MV-4-11 (cell line): ENCODE data around the gene LANCL2.
"Not testable (repeated sequence)": the region's sequence is repeated elsewhere in the genome, so short reads cannot be mapped to it uniquely, and the experiment has no call there.

ENCODE experiments used
- DNase-seq: peaks from one replicate; lab custom pipeline; 2025; lab: John Stamatoyannopoulos, UW

LANCL2 gene, protein sequence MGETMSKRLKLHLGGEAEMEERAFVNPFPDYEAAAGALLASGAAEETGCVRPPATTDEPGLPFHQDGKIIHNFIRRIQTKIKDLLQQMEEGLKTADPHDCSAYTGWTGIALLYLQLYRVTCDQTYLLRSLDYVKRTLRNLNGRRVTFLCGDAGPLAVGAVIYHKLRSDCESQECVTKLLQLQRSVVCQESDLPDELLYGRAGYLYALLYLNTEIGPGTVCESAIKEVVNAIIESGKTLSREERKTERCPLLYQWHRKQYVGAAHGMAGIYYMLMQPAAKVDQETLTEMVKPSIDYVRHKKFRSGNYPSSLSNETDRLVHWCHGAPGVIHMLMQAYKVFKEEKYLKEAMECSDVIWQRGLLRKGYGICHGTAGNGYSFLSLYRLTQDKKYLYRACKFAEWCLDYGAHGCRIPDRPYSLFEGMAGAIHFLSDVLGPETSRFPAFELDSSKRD

GRCh38 chr7:55365205-55365674 lies at the start of gene LANCL2:
Gene LANCL2, plus strand, starts transcription at chr7:55365337. Its CDS starts 689 bp downstream, at chr7:55366026.
- no peak for DNase-seq

GRCh38 chr7:55325371-55325792 lies 39.8 kb upstream of the LANCL2 start:
- DNase-seq: no peak

DNA sequence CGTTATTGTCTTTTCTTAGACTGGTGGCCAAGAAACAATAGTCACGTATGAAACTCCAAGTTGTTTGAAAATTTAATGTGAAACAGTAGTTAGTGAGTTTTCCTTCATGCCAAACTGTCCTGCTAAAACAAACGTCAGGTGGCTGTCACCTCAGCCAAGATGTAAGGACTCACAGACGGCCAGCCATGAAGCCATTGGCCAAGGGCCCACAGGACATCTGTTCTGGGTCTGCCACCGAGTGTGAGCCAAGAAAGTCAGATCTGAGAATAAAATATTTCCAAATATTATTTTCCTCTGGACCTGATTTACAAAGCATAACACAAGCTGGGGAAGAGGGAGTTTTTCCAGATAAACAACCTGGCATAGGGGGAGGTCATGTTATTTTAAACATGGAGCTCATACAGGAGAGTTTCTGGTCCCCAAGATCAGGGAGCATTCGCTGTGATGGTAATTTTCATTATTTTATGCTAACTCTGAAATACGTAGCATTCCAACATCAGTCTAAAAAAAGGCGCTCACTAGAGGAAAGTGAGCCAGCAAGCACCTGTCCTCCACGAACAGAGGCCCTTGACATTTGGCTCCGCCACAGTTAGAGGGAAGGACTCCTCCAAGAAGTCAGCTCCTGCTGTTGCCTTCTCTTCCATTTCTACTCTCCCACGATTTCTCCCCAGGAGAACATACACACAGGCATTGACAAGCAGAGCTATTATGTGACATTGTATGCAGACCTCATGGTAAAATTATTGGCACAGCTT lies 38.9 kb upstream of the LANCL2 start:
- no peak for DNase-seq

GRCh38 chr7:55326945-55327626 lies 38.1 kb upstream of the LANCL2 start:
- DNase-seq: no peak

- DNase-seq: no peak
Observed at GRCh38 chr7:55335151-55335550, 30.0 kb upstream of the LANCL2 start.

DNA sequence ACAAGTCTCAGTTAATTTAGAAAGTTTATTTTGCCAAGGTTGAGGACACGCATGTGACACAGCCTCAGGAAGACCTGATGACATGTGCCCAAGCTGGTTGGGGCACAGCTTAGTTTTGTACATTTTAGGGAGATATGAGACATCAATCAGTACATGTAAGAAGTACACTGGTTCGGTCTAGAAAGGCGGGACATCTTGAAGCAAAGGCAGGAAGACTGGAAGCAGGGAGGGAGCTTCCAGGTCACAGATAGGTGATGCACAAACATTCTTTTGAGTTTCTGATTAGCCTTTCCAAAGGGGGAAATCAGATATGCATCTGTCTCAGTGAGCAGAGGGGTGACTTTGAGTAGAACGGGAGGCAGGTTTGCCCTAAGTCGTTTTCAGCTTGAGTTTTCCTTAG lies 29.4 kb upstream of the LANCL2 start:
- DNase-seq: no peak

- DNase-seq: no peak
Observed at GRCh38 chr7:55336540-55336939, 28.6 kb upstream of the LANCL2 start.

DNA sequence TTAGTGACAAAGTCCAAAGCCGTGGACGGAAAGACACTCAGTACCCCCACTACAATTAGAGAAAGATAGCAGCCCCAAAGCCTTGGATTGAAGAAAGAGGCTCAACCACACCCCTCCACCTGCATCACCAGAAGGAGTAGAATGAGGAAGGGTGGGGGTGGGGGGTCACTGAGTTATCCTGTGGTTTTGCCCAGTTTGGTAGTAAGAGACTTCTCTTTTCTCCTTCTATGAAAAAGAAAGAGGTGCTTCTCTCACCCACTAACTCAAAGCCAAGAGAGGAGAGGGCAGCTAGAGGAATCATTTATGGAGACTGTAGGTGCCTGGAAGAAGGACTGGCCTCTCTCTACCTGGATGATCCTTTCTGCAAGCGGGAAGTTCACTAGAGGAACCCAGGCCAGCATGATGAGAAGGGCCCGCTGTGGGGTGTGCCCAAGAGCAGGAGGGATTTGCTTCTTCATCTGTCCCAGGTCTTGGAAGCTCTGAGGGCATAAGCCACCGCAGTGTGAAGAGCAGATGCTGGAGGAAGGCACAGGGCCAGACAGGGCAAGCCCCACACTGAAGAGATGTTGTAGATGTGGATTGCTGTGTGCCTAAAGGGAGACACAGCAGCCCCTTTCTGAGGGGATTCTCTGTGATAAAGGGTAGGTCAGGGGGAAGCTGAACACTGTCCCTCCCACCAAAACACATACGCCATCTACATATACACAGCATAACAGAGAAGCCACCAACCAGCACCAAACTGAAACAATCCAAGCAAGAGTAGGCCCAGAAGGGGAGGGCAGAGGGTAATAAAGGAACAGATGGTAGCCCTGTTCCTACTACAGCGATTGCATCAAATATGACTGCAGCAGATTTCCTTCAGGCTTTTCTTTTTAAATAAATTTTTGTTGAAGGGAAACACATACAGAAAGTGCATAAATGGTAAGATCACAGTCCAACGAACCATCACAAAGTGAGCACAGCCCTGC lies 25.8 kb upstream of the LANCL2 start:
- no peak for DNase-seq

DNA sequence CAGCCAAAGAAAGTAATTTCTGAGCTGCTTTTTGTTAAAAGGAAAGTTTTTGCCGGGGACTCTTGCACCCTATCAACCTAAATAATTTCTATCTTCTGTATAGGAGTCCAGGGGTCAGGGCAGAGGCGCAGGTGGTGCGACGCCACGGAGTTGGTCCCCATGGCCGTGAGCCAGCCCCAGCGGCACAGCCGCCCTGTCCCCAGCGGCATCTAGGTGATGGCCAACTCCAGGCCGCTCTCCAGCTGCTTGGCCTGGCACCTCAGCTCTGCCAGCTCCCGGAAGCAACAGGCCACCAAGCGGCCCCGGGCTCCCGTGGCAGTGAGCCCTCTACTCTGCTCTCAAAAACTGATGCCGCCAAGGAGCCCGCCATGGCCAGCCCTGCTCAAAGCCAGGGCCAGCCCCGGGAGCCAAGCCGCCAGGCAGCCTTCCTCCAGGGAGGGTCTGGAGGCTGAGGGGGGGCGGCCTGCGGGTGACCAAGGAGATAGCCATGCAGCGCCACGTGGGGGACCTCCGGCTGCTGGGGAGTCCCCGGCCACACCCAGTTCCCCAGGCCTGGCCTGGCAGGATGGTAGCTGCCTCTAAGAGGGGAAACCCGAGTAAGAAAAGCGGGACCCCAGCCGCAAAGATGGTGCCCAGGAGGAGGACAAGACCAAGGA lies 22.8 kb upstream of the LANCL2 start:
- DNase-seq: no peak

- no peak for DNase-seq
Observed at GRCh38 chr7:55343002-55343781, 21.9 kb upstream of the LANCL2 start.

DNA sequence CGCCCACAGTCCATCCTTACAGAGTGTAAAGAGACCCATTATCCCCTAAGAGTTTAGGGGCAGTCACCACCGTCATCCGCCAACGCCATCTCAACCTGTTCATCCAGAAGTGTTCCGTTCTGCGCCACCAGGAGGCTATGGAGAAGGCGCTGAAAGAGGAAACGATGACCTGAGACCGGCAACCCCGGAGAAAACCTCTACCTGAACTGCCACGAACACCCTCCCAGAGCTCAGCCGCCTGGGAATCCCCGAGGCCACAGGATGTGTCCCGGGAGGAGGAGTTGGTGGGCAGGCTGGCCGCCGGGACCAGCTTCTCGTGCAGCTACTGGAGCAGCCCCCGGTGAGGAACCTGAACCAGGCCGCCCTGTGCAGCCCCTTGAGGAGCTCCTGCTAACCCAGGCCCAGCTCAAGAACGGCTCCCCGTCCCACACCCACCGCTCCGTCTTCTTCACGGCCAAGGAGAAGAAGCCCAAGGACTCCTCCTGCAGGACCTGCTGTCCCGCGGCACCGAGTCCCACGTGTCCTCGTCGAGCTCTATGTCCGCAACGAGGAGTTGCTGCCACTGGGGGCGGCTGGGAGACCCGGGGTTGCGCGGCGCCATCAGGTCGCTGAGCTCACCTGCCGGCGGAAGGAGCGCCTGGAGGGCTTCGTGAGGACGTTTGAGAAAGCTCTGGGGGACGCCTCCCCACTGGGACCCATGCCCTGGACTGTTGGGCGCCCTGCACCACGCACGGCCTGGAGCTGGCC lies 21.1 kb upstream of the LANCL2 start:
- no peak for DNase-seq

GRCh38 chr7:55344840-55345239 lies 20.3 kb upstream of the LANCL2 start:
- no peak for DNase-seq

DNA sequence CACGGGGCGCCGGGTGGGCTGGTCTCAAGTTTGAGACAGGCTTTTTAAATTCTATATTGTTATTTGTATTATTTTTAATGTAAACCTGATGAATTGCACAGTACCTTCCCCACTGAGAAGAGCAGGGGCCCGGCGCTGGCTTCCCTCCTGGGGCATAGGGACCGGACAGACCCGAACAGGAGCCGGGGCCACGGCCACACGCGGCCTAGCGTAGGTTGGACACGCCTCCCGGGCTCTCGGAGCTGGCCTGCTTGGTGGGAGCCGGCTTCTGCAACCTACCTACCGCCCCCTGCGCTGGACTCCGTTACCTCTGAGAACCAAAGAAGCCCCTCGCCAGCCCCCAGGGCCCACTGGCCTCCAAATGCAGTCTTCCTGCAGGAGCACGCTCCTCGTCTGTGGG lies 19.8 kb upstream of the LANCL2 start:
- no peak for DNase-seq

- DNase-seq: no peak
Observed at GRCh38 chr7:55348502-55348901, 16.6 kb upstream of the LANCL2 start.

- no peak for DNase-seq
Observed at GRCh38 chr7:55349121-55349520, 16.0 kb upstream of the LANCL2 start.

DNA sequence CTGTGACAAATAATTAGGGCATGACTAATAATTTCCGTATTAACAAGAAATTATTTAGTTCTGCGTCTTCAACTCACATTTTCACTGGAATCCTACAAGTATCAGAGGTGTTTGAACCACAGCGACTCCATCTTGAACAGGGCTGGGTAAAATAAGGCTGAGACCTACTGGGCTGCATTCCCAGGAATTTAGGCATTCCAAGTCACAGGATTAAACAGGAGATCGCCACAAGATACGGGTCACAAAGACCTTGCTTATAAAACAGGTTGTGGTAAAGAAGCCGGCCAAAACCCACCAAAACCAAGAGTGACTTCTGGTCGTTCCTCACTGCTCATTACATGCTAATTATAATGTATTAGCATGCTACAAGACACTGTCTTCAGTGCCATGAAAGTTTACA lies 14.9 kb upstream of the LANCL2 start:
- DNase-seq: no peak

DNA sequence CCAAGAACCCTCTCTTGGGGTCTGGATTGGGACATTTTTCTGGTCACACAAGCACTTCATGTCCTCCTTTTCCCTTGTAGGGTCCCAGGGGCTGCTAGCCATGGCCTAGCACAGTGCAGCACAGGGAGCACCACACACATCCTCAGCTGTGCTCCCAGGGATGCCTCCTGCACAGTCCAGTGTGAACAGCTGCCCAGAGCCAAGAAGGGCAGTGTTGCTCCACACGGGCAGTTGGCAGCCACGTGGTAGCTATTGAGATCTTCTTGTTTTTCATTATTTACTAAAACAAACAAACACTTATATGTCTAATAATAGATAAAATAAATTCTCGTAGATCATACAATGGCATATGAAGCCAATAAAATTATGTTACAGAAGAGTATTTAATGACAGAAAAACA lies 13.9 kb upstream of the LANCL2 start:
- DNase-seq: no peak

DNA sequence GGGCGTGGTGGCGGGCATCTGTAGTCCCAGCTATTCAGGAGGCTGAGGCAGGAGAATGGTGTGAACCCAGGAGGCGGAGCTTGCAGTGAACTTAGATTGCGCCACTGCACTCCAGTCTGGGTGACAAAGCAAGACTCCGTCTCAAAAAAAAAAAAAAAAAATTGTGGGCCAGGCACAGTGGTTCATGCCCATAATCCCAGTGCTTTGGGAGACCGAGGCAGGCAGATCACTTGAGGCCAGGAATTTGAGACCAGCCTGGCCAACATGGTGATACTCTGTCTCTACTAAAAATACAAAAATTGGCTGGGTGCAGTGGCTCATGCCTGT lies 12.2 kb upstream of the LANCL2 start:
- DNase-seq: not testable (repeated sequence)

- DNase-seq: no peak
Observed at GRCh38 chr7:55360486-55360885, 4.7 kb upstream of the LANCL2 start.
